Measurements from ENCODE around the gene LAGE3.

Gene LAGE3

GRCh38 chrX:154473683-154474082 lies 5.4 kb downstream of the LAGE3 start:
- no peak for DNase-seq

DNA sequence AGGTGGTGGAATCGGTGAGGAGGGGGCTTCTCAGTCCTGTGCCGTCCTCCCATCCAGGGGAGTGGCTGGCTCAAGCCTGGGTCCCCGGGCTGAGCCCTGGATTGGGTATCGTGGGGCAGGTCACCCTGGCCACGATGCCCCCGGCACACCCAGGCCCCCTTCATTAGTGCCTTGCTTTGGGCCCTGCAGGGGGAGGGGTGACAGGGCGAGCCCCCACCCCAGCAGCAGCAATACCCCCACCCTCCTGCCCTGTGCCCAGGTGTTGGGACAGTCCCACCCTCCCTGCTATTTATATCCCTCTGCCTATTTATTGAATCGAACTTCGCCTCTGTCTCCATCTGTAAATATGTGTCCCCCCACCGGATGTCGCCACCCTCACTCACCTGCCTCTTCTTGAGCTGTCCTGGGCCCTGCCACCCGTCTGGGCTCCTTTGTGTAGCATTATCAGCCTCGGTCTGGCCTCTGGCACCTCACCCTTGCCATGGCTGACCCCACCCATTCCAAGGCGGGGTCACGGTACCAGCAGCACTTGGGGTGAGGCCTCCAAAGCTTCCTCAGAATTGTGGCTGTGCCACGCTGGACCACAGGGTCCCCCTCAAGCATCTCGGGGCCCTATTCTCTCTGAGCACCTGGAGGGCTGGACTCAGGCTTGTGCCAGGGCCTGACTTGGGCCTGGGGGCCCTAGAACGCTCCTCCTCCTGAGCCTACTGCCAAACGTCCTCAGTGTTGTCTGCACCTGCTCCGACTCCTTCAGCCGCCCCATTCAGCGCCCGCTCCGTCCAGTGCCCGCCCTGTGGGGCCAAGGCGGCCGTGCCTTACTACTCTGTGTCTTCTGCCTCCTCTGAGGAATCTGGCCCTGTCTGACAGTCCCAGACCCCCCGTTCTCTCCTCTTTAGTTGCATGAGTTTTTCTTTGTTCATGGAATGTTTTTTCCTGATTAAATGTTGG lies 6.1 kb downstream of the LAGE3 start:
- DNase-seq: no peak

DNA sequence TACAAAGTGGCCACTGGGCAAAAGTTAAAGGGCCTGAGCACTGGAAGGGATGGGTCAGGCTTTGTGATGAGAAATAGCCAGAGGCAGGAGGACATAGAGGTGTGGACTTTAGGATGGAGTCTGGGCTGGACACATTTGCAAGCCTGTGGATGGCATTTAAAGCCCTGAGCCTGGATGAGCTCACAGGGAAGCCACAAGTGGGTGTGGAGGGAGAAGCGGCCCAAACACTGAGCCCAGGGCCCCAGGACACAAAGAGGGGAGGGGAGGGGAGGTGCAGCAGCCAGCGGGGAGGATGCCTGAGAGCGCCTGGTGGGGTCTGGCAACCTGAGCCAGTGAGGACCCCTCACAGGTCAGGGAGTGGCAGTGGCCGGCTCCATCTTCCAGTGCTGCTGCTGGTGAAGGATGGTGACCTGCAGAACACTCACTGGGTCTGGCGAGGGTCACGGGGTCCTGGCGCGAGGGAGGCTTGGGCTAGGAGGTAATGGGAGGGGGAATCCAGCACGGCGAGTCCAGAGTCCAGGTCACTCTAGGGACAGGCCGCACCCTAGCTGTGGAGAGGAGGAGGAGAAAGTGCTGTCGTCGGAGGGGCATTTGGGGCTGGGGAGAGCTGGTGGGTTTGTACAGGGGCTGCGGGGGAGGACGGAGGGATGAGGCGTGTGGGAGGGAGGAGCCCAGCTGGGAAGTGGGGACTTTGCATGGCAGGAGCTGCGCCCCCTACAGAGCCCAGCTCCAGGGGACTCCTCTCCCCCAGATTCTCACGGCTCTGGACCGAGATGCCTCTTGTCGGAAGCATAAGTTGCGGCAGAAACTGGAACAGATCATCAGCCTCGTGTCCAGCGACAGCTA lies 7.0 kb downstream of the LAGE3 start:
- no peak for DNase-seq

GRCh38 chrX:154470914-154471568 lies 8.0 kb downstream of the LAGE3 start:
- DNase-seq: no peak

DNA sequence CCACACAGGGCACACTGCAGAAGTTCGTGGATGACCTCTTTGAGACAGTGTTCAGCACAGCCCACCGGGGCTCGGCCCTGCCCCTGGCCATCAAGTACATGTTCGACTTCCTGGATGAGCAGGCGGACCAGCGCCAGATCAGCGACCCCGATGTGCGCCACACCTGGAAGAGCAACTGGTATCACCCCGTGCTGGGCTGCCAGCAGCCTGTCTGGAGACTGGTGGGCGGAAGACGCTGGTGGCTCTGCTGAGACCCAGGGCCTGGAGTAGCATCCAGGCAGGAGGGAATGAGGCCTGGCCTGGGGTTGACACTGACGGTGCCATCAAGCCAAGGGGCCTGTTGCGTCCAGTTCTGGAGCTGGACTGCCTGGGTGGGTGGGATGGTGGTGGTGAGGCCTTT lies 8.6 kb downstream of the LAGE3 start:
- no peak for DNase-seq

DNA sequence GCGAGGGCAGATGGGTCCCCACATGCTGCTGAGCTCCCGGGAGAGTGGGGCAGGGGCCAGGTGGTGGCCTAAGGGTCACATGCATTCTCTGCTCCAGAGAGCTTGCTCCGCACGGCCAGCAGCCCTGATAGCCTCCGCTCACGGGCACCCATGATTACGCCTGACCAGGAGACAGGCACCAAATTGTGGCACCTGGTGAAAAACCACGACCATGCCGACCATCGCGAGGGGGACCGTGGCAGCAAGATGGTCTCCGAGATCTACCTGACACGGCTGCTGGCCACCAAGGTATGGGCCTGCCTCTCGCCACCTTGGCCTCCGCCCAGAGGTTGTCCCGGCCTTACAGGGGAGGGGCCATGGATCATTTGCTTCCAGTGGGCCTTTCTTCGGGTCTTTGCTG lies 9.2 kb downstream of the LAGE3 start:
- DNase-seq: no peak

GRCh38 chrX:154469114-154469513 lies 10.0 kb downstream of the LAGE3 start:
- no peak for DNase-seq

DNA sequence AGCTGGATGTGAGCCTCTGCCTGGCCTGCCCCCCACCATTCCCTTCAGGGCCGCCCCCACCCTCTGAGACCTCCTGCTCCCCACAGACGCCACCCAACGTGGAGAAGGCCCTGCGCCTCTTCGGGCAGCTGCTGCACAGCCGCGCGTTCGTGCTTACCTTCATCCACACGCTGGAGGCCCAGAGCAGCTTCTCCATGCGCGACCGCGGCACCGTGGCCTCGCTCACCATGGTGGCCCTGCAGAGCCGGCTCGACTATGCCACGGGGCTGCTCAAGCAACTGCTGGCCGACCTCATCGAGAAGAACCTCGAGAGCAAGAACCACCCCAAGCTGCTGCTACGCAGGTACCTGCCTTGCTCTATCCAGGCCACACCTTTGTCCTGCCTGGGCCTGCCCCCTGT lies 10.9 kb downstream of the LAGE3 start:
- DNase-seq: no peak

- no peak for DNase-seq
These were observed 11.5 kb downstream of the LAGE3 start for GRCh38 chrX:154467556-154467955.

DNA sequence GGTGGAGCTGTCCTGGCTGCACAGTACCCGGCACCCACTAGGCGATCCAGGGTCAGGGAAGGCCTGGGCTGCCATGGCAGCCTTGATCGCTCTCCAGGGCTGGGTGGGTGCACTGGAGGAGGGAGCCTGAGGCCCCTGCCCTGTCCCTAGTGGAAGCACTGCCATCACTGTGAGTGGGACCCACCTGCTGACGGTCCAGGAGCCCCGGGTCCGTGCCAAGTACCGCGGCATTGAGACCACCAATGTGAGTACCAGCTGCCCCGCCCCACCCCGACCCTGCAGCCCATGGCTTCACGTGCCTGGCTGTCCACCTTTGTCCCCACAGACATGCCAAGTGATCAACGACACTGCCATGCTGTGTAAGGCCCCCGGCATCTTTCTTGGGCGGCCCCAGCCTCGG lies 12.2 kb downstream of the LAGE3 start:
- no peak for DNase-seq

DNA sequence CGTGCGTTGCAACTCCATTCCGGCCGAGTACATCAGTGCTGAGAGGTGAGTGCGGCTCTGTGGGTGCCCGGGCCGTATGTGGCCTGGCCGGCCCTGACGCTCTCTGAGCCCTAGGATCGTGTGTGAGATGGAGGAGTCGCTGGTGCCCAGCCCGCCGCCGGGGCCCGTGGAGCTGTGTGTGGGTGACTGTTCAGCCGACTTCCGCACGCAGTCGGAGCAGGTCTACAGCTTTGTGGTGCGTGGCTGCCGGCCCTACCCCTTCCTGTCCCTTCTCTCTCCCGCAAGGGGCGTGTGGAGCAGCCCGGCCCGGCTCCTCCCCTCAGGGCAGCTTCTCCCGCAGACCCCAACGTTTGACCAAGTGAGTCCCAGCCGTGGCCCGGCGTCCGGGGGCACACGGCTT lies 13.0 kb downstream of the LAGE3 start:
- no peak for DNase-seq

GRCh38 chrX:154465601-154466000 lies 13.5 kb downstream of the LAGE3 start:
- DNase-seq: no peak

- DNase-seq: no peak
These were observed 14.2 kb downstream of the LAGE3 start for GRCh38 chrX:154464806-154465365.

DNA sequence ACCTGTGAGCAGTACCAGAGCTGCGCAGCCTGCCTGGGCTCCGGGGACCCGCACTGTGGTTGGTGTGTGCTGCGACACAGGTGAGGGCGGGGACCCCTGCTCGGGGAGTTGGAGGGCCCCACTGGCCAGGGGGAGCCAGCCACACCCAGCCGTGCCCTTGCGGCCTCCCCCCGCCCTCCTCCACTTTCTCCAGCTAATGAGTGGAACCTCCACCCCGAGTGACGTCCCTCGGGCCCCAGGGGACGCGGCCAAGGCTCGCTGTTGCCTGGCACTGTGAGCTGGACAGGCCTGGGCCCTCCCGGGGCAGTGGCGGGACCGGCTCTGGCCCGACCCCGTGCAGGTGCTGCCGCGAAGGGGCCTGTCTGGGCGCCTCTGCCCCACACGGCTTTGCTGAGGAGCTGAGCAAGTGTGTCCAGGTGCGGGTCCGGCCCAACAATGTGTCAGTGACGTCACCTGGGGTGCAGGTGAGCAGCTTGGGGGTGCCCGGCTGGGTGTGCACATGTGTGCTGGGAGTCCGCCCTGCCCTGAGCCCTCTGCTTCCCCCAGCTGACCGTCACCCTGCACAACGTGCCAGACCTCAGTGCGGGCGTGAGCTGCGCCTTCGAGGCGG lies 15.4 kb downstream of the LAGE3 start:
- DNase-seq: no peak

- DNase-seq: no peak
These were observed 16.7 kb downstream of the LAGE3 start for GRCh38 chrX:154462396-154462795.

GRCh38 chrX:154460326-154460725 lies 18.8 kb downstream of the LAGE3 start:
- no peak for DNase-seq

GRCh38 chrX:154459832-154460231 lies 19.2 kb downstream of the LAGE3 start:
- DNase-seq: no peak

DNA sequence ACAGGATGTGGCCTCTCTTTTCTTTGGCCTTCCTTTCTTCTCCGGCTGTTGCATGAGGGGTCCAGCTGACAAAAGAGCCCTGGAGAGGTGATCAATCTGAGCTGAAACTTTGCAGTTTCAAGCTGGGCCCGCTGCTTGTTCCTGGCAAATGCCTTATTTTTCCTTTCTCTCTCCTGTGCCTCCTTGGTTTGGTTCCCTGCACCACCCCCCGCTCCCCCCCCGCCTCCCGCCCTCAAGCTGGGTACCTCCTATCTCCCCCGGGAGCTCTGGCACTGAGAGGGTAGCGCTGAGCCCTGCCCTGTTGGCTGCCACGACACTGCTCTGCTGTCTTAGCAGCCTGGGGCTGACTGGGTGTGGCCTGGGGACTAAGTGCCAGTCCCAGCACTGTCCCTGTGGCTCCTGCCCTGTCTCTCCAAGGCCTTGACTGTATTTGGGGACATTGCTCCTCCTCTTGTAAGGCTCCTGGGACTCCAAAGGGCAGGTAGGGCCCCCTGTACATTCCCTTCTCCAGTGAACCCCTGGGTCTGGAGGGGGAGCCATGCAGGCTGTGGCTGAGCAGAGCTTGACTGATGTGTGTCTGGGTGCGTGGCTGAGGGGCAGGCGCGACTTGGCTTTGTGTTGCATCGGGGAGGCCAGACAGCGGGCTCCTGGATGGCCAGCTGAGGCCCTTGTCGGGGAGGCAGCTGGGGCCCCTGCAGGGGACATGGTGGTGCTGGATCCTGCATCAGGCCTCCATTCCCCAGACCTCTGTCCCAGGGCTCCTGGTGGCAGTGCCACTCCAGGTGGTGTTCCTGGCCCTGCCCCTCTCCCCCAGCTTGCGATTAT lies 19.9 kb downstream of the LAGE3 start:
- DNase-seq: no peak

- DNase-seq: no peak
These were observed 20.7 kb downstream of the LAGE3 start, which contains the start of gene PLXNA3 for GRCh38 chrX:154458116-154458953. TSS of gene PLXNA3 (plus strand) at chrX:154458281. CDS start at chrX:154460184, 1,903 bp downstream.

- peak; percentile 1 for DNase-seq
These were observed 21.5 kb downstream of the LAGE3 start for GRCh38 chrX:154457491-154458115.
